Measurements from ENCODE around the gene RPS21. TPM values are rescaled to one million over a fixed set of nuclear protein-coding genes. Genes with fewer than 3 reads are reported as not detected.

The RPS21 gene
- total and polyA plus RNA-seq, 12 donors, result 438 to 4,794 (median 1,602) TPM

DNA sequence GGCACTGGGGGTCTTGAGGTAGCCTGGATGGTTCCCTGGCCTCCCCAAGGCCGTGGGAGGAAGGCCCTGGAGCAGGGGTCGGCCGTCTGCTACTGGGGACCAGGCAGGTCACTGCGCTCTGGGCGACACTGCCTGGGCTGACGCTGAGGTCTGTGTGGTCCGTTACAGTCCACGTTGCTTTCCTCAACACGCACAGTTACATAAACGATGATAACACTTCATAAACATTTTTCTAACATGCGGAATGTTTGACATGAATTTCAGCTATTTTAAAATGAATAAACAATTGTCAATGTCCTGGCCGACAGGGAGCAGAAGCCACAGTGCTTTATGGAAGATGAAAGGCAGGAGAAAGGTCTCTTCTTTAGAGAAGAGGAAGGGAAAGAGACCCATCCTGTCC lies 50.6 kb downstream of the RPS21 start:
- Histone ChIP-seq H3K4me3 (no peak overlapping the region), H3K36me3 (replicated peaks in 1 of 2) (no peaks in the 10 kb centered on the region), H3K27me3 (no peaks in the 10 kb centered on the region), H3K9me3 (replicated peaks in 1 of 3) (no peaks in the 10 kb centered on the region), H3K27ac (no peak overlapping the region), H3K4me1 (replicated peaks in 1 of 2) (no peaks in the 10 kb centered on the region)
- intact Hi-C loops (cut with DNase I), result no loop called here
- no peak for TF ChIP-seq POLR2A (IDR thresholded peaks at IDR 0.05)
- TF ChIP-seq, protein P1, sequence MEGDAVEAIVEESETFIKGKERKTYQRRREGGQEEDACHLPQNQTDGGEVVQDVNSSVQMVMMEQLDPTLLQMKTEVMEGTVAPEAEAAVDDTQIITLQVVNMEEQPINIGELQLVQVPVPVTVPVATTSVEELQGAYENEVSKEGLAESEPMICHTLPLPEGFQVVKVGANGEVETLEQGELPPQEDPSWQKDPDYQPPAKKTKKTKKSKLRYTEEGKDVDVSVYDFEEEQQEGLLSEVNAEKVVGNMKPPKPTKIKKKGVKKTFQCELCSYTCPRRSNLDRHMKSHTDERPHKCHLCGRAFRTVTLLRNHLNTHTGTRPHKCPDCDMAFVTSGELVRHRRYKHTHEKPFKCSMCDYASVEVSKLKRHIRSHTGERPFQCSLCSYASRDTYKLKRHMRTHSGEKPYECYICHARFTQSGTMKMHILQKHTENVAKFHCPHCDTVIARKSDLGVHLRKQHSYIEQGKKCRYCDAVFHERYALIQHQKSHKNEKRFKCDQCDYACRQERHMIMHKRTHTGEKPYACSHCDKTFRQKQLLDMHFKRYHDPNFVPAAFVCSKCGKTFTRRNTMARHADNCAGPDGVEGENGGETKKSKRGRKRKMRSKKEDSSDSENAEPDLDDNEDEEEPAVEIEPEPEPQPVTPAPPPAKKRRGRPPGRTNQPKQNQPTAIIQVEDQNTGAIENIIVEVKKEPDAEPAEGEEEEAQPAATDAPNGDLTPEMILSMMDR (IDR thresholded peaks at IDR 0.05), result no peak
- no peak for DNase-seq
- 65 to 73% (median 70%) methylated on average over 10 to 12 of the region's 12 CpGs for WGBS, 4 donors

DNA sequence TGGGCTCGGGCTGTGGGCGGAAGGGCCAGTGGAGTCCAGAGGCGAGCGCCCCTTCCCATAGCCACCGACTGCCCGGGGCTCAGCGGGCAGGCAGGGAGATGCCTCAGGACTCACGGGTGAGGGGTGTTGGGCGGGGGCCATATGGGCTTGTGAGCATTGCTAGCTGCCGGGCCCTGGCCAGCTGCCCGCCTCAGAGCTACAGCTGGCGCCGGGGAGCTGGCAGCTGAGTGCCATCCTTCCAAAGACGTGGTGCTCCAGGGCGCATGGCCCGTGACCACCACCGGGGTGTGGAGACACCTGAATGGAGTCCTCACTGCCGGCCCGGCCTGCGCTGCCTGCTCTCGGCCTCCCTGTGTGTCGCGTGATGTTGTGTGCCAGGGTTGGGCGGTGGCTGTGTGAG lies 51.0 kb downstream of the RPS21 start:
- no peak for TF ChIP-seq POLR2A (IDR thresholded peaks at IDR 0.05)
- TF ChIP-seq, protein P1 (IDR thresholded peaks at IDR 0.05), result no peak
- WGBS, 4 donors, result 79 to 90% (median 86%) methylated on average over 12 to 24 of the region's 24 CpGs

More for the DNA sequence above, 51.0 kb downstream of the RPS21 start:
- Histone ChIP-seq H3K9me3 (replicated peaks in 1 of 3) (no peaks in the 10 kb centered on the region), H3K4me3 (no peak overlapping the region), H3K4me1 (replicated peaks in 1 of 2) (no peaks in the 10 kb centered on the region), H3K27me3 (no peaks in the 10 kb centered on the region), H3K27ac (no peak overlapping the region), H3K36me3 (replicated peaks in 1 of 2) (no peaks in the 10 kb centered on the region)
- DNase-seq, result no peak
- intact Hi-C loops (cut with DNase I), result no loop called here

Other genes starting within 250 kb of the RPS21 start
- 100 to 1,000 TPM; 216 to 518 (median 291) TPM for gene PSMA7, start 243.7 kb upstream of the RPS21 start, total RNA-seq
- 100 to 1,000 TPM; 175 to 292 (median 178) TPM for gene PSMA7, start 243.7 kb upstream of the RPS21 start, polyA plus RNA-seq
- 10 to 100 TPM in 8 of 9 donors, 1 to 10 TPM in 1; 9.0 to 45.7 (median 13.9) TPM for gene SS18L1, start 243.3 kb upstream of the RPS21 start, total RNA-seq
- 10 to 100 TPM in 2 of 3 donors, 1 to 10 TPM in 1; 9.2 to 36.6 (median 15.1) TPM for gene SS18L1, start 243.3 kb upstream of the RPS21 start, polyA plus RNA-seq
- gene MTG2, start 204.1 kb upstream of the RPS21 start, total RNA-seq, result 10 to 100 TPM; 11.5 to 60.1 (median 43.1) TPM
- gene MTG2, start 204.1 kb upstream of the RPS21 start, polyA plus RNA-seq, result 10 to 100 TPM; 30.2 to 90.4 (median 84.3) TPM
- under 1 TPM in 2 of 9 donors, not detected in 7; 0.06 to 0.08 TPM for gene HRH3, start 166.8 kb upstream of the RPS21 start, total RNA-seq
- under 1 TPM in 2 of 3 donors, not detected in 1; 0.13 to 0.80 TPM for gene HRH3, start 166.8 kb upstream of the RPS21 start, polyA plus RNA-seq
- gene OSBPL2, start 148.6 kb upstream of the RPS21 start, total RNA-seq, result 10 to 100 TPM; 27.8 to 96.7 (median 39.3) TPM
- 10 to 100 TPM; 13.8 to 38.3 (median 18.8) TPM for gene OSBPL2, start 148.6 kb upstream of the RPS21 start, polyA plus RNA-seq
- 100 to 1,000 TPM in 7 of 9 donors, 10 to 100 TPM in 2; 87.2 to 254 (median 162) TPM for gene ADRM1, start 84.1 kb upstream of the RPS21 start, total RNA-seq
- gene ADRM1, start 84.1 kb upstream of the RPS21 start, polyA plus RNA-seq, result 100 to 1,000 TPM in 1 of 3 donors, 10 to 100 TPM in 2; 50.6 to 125 (median 95.6) TPM
- gene LAMA5, start 19.8 kb upstream of the RPS21 start, total RNA-seq, result 100 to 1,000 TPM in 4 of 9 donors, 10 to 100 TPM in 4, 1 to 10 TPM in 1; 2.3 to 146 (median 94.9) TPM
- gene LAMA5, start 19.8 kb upstream of the RPS21 start, polyA plus RNA-seq, result 100 to 1,000 TPM in 2 of 3 donors, 1 to 10 TPM in 1; 2.0 to 537 (median 262) TPM
- 1 to 10 TPM; 1.5 to 5.6 (median 3.7) TPM for gene CABLES2, start 20.2 kb downstream of the RPS21 start, total RNA-seq
- 1 to 10 TPM; 2.8 to 4.1 (median 3.4) TPM for gene CABLES2, start 20.2 kb downstream of the RPS21 start, polyA plus RNA-seq
- gene RBBP8NL, start 40.4 kb downstream of the RPS21 start, total RNA-seq, result not detected
- not detected for gene RBBP8NL, start 40.4 kb downstream of the RPS21 start, polyA plus RNA-seq
- 10 to 100 TPM in 1 of 9 donors, 1 to 10 TPM in 7, under 1 TPM in 1; 0.67 to 12.0 (median 6.2) TPM for gene GATA5, start 88.9 kb downstream of the RPS21 start, total RNA-seq
- gene GATA5, start 88.9 kb downstream of the RPS21 start, polyA plus RNA-seq, result 1 to 10 TPM in 2 of 3 donors, under 1 TPM in 1; 0.68 to 1.9 (median 1.8) TPM

All from adrenal gland (tissue), 12 donors.